Mesendoderm (in vitro differentiated cells): ENCODE results near the gene STEAP1B.

Experiments
- DNase-seq: peaks from one replicate; pipeline ENCODE4 v3.0.0; 2013
- H2AK5ac ChIP-seq: 2 replicates; pipeline ENCODE4 v1.6.1; 2013; ENCODE audit warnings: low read length, inconsistent platforms
- H2BK120ac ChIP-seq: 2 replicates; pipeline ENCODE4 v1.6.1; 2013; ENCODE audit warnings: low read depth, mild to moderate bottlenecking, low read length, moderate library complexity, mixed read lengths
- H2BK15ac ChIP-seq: replicated peaks from 2 replicates; pipeline ENCODE4 v1.6.1; 2013; ENCODE audit warnings: low read depth, mild to moderate bottlenecking, moderate library complexity
- H2BK5ac ChIP-seq: 2 replicates; pipeline ENCODE4 v1.6.1; 2013; ENCODE audit warnings: low read length, inconsistent platforms
- H3K18ac ChIP-seq: 2 replicates; pipeline ENCODE4 v1.6.1; 2013; ENCODE audit warnings: mild to moderate bottlenecking, low read length, mixed read lengths
- H3K23ac ChIP-seq: one replicate; pipeline ENCODE4 v1.6.1; 2013; ENCODE audit warnings: low read length
- H3K27ac ChIP-seq: 2 replicates; pipeline ENCODE4 v1.5.1; 2013; ENCODE audit warnings: low read depth, mild to moderate bottlenecking, inconsistent platforms, low read length, moderate library complexity
- H3K27me3 ChIP-seq: 2 replicates; pipeline ENCODE4 v1.6.1; 2013; ENCODE audit warnings: low read length, control low read depth, mild to moderate bottlenecking, inconsistent platforms; ENCODE audit not compliant: insufficient read depth, poor library complexity
- H3K36me3 ChIP-seq: 2 replicates; pipeline ENCODE4 v1.6.1; 2013; ENCODE audit warnings: low read length, inconsistent platforms; ENCODE audit not compliant: control insufficient read depth, insufficient read depth
- H3K4ac ChIP-seq: one replicate; pipeline ENCODE4 v1.6.1; 2013; ENCODE audit warnings: low read depth, mild to moderate bottlenecking, low read length, moderate library complexity
- H3K4me1 ChIP-seq: 2 replicates; pipeline ENCODE4 v1.6.1; 2013; ENCODE audit warnings: low read depth, low read length, inconsistent platforms; ENCODE audit not compliant: control insufficient read depth
- H3K4me2 ChIP-seq: 2 replicates; pipeline ENCODE4 v1.6.1; 2013; ENCODE audit warnings: low read length
- H3K4me3 ChIP-seq: 2 replicates; pipeline ENCODE4 v1.5.1; 2013; ENCODE audit warnings: mild to moderate bottlenecking, low read length
- H3K56ac ChIP-seq: one replicate; pipeline ENCODE4 v1.6.1; 2013; ENCODE audit warnings: low read length
- H3K79me1 ChIP-seq: 2 replicates; pipeline ENCODE4 v1.6.1; 2013; ENCODE audit warnings: low read length, inconsistent platforms
- H3K79me2 ChIP-seq: 2 replicates; pipeline ENCODE4 v1.6.1; 2013; ENCODE audit warnings: mild to moderate bottlenecking, low read length; ENCODE audit not compliant: control insufficient read depth, insufficient read depth
- H3K9ac ChIP-seq: 2 replicates; pipeline ENCODE4 v1.6.1; 2013; ENCODE audit warnings: low read length, inconsistent platforms
- H4K5ac ChIP-seq: one replicate; pipeline ENCODE4 v1.6.1; 2013; ENCODE audit warnings: low read length
- H4K8ac ChIP-seq: one replicate; pipeline ENCODE4 v1.6.1; 2013; ENCODE audit warnings: low read depth, mild to moderate bottlenecking, control low read depth, low read length, moderate library complexity
- whole genome bisulfite sequencing: extraction: QIAGEN DNeasy Blood & Tissue Kit; methylation state at CpG from one replicate; pipeline ENCODE4 v1.1.7; 2013; ENCODE audit warnings: low lambda C conversion rate, missing lambda C conversion rate; ENCODE audit not compliant: insufficient coverage; ENCODE audit errors: extremely low coverage; 5-methylcytosine and 5-hydroxymethylcytosine counted together

The STEAP1B gene

DNA sequence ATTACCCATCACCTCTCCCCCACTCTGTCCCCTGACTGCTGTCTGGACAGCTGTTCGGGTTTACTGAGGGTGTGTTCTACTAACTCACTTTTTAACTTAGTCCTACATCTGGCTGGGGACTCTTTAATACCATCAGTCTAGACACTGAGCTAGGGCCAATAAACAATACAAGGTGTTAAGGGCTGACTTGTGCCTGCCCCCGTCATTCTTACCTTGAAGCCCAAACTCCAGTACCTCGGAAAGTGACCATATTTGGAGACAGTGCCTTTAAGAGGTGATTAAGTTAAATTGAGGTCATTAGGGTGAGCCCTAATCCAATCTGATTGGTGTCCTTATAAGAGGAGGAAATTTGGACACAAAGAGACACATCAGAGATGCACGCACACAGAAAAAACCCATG lies 35.7 kb downstream of the STEAP1B start:
- Histone ChIP-seq H3K79me2 (no peaks in the 10 kb centered on the region), H3K18ac (no peak overlapping the region), H2BK15ac (no peak overlapping the region), H3K36me3 (no peaks in the 10 kb centered on the region), H4K8ac (no peak overlapping the region), H3K4me3 (no peak overlapping the region), H3K79me1 (no peaks in the 10 kb centered on the region), H3K23ac (no peak overlapping the region), H4K5ac (no peak overlapping the region), H3K27ac (no peak overlapping the region), H2BK5ac (no peak overlapping the region), H3K4me2 (no peak overlapping the region), H2AK5ac (no peak overlapping the region), H2BK120ac (no peak overlapping the region), H3K4me1 (no peaks in the 10 kb centered on the region), H3K4ac (no peak overlapping the region), H3K56ac (no peak overlapping the region), H3K27me3 (no peaks in the 10 kb centered on the region), H3K9ac (no peak overlapping the region)
- no CpG with 5 or more reads among the region's 4 CpGs for WGBS
- peak; percentile 58 for DNase-seq

DNA sequence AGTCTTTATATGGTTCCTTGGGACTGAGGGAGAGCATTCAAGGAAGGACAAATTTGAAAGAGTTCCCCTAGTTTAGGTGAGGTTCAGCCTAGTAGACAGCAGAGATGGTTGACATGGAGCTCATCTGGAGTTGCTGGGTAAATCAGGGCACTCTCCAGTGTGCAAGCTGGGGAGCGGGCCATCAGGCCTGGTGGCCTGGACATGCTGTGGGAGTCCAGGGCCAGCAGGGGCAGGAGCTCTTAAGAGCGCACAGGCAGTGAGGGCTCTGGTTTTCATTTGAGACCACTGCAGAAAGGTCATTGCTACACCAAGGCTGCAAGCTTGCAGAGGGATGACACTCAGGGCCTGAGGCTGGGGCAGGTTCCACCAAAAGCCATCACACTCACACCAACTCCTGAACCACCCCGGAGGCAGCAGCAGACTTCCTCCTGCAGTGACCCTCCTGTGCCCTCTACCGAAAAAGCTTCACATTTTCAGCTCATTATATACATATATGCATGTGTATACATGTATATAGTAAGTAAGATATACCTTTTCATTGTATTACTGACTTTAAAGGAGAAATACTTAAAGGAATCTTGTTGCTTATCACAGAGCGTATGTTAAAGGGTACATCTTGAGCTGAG lies 39.5 kb downstream of the STEAP1B start:
- Histone ChIP-seq H3K79me2 (no peaks in the 10 kb centered on the region), H3K4me2 (no peak overlapping the region), H4K8ac (no peak overlapping the region), H3K18ac (no peak overlapping the region), H3K4me3 (no peak overlapping the region), H2AK5ac (no peak overlapping the region), H3K9ac (no peak overlapping the region), H2BK120ac (no peak overlapping the region), H3K4me1 (no peaks in the 10 kb centered on the region), H3K56ac (no peak overlapping the region), H2BK15ac (no peak overlapping the region), H3K79me1 (no peaks in the 10 kb centered on the region), H3K4ac (no peak overlapping the region), H2BK5ac (no peak overlapping the region), H3K27me3 (no peaks in the 10 kb centered on the region), H3K23ac (no peak overlapping the region), H4K5ac (no peak overlapping the region), H3K36me3 (no peaks in the 10 kb centered on the region), H3K27ac (no peak overlapping the region)
- WGBS, result no CpG with 5 or more reads among the region's 5 CpGs
- no peak for DNase-seq

DNA sequence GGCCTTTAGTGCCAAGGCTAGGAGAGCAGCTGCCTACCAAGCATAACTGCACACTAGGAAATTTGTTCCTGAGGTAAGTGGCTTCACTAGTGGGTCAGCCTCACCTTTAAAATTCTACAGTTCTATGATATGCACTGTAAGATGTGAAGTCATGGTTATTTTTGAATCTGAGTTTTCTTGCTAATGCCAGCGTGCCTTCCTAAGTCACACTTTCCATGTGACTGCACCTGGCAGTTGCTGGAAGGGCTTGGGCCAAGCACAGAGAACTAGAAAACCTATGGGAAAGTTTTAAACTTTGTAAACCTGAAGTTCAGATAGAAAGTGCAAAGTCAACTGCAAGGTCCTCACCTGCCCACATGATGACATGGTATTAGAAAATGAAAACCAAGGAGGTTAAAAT lies 42.5 kb downstream of the STEAP1B start:
- H3K23ac ChIP-seq, result no peak overlapping the region
- no peaks in the 10 kb centered on the region for H3K36me3 ChIP-seq
- H3K27me3 ChIP-seq, result no peaks in the 10 kb centered on the region
- no peaks in the 10 kb centered on the region for H3K79me2 ChIP-seq
- no peak overlapping the region for H3K4me3 ChIP-seq
- WGBS, result no CpG with 5 or more reads among the region's 1 CpG
- H3K56ac ChIP-seq, result no peak overlapping the region
- H4K8ac ChIP-seq, result no peak overlapping the region
- H3K27ac ChIP-seq, result no peak overlapping the region
- H2BK15ac ChIP-seq, result no peak overlapping the region
- H4K5ac ChIP-seq, result no peak overlapping the region
- no peak overlapping the region for H3K4me2 ChIP-seq
- H2BK120ac ChIP-seq, result no peak overlapping the region
- no peak overlapping the region for H3K9ac ChIP-seq
- H3K79me1 ChIP-seq, result no peaks in the 10 kb centered on the region
- no peak overlapping the region for H3K4ac ChIP-seq
- H3K4me1 ChIP-seq, result peaks cover 3% of the 10 kb centered on the region
- DNase-seq, result no peak
- no peak overlapping the region for H2BK5ac ChIP-seq
- H3K18ac ChIP-seq, result no peak overlapping the region
- H2AK5ac ChIP-seq, result no peak overlapping the region

DNA sequence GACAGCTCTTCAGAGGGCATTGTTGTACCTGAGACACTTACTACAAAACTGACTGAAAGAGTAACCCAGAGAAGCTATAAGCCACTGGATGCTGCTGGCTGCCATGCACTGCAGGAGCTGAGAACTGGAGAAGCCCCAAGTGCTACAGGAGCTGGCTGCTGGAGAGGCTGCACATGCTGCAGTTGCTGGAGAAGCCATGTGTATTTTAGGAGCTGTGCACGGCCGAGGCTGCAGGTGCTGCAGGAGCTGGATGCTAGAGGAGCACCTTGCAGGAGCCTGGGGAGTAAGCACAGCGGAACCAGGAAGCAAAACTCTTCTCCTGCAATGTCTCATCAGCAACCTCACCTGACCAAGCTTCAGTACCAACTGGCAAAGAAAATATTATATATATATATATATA lies 45.5 kb downstream of the STEAP1B start:
- Histone ChIP-seq H3K4me1 (peaks cover 3% of the 10 kb centered on the region), H3K4me3 (no peak overlapping the region), H3K27ac (no peak overlapping the region), H3K79me2 (no peaks in the 10 kb centered on the region), H3K56ac (no peak overlapping the region), H4K5ac (no peak overlapping the region), H3K18ac (no peak overlapping the region), H3K9ac (no peak overlapping the region), H4K8ac (no peak overlapping the region), H3K23ac (no peak overlapping the region), H3K79me1 (no peaks in the 10 kb centered on the region), H2AK5ac (no peak overlapping the region), H3K36me3 (no peaks in the 10 kb centered on the region), H3K4ac (no peak overlapping the region), H2BK120ac (no peak overlapping the region), H3K27me3 (no peaks in the 10 kb centered on the region), H3K4me2 (no peak overlapping the region), H2BK5ac (no peak overlapping the region), H2BK15ac (no peak overlapping the region)
- WGBS, result no CpG with 5 or more reads among the region's 3 CpGs
- DNase-seq, result no peak

DNA sequence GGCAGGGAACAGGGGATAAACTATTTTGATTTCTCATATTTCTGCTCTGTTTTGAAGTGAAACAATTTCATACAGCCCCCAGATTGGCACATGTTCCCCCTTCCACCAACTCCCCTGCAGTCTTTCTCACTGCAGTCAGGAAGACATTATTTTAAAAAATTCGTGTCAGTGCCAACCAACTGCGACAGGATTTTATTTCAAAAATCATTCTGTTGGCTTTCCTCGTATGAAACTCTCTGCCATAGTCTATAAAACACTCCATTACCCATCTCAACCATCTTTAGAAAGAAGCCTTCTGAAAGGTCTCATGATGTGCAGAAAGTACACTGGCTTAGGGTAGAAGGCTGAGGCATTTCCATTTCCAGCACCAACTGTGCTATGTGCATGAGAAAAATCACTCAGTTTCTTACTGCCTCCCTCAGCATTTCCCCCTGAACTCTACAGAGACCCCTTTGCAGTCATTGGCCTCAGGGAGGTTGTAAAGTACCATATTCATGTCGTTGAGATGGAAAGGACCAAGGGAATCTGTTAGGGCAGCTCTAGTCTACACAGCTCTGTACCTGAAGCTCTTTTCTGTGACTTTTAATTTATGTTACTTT lies 46.9 kb downstream of the STEAP1B start:
- Histone ChIP-seq H2BK15ac (peak overlapping the region; percentile 12), H3K79me2 (no peaks in the 10 kb centered on the region), H3K4me2 (no peak overlapping the region), H3K4me1 (peaks cover 3% of the 10 kb centered on the region), H2BK120ac (no peak overlapping the region), H2BK5ac (no peak overlapping the region), H2AK5ac (no peak overlapping the region), H3K4me3 (no peak overlapping the region), H3K27me3 (no peaks in the 10 kb centered on the region), H3K36me3 (no peaks in the 10 kb centered on the region), H3K79me1 (no peaks in the 10 kb centered on the region), H4K8ac (no peak overlapping the region), H3K4ac (peak overlapping the region; percentile 4), H3K18ac (peak overlapping the region; percentile 34), H4K5ac (no peak overlapping the region), H3K23ac (no peak overlapping the region), H3K56ac (peak overlapping the region; percentile 4), H3K27ac (no peak overlapping the region), H3K9ac (no peak overlapping the region)
- DNase-seq, result no peak
- no CpG with 5 or more reads among the region's 4 CpGs for whole genome bisulfite sequencing
